Measurements from ENCODE around the gene TOMT. TPM values are rescaled to one million over a fixed set of nuclear protein-coding genes. Genes with fewer than 3 reads are reported as not detected.

The TOMT gene
- total and polyA plus RNA-seq, 2 of the 13 experiments (the other 11 are each of a cell fraction or from before 2014, with no cell fraction given) = not detected

DNA sequence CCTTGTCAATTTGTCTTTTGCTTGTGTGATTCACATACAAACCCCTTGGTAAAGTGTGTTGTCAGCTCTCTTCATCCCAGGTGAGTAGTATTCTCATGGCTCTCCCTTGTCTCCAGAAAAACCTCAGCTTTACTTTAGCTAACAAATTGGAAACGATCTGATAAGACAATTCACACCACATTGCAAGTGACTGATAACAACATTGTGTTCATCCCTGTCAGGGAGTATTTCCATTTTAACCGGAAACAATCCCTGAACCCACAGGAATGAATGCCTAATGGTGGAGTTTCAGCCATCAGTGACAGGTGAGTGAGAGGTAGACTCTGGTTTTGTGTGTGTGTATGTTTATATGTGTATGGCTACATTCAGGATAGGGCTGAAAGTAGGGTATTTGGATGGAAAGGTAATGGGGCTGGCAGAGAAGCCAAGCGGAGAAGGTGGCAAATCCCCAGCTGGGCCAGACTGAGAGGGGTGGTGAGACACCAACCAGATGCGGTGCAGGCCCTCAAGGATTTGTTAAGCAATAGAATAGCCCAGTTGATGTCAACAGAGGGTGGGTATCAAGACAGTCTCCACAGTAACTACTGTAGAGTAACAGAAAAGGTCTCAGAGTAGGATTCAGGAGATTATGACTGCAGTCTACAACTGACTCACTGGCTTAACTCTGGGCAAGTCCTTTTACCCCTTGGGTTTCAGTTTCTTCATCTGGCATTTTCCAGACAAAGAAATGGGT is 17.5 kb upstream of the TOMT start:
- H3K4me2 ChIP-seq (ENCODE audit: low read depth, low read length) = no peak overlapping the region
- 97% methylated on average over 4 of the region's 4 CpGs for WGBS (ENCODE audit: low lambda C conversion rate)
- peaks cover 17% of the 10 kb centered on the region for H3K4me1 ChIP-seq (ENCODE audit: insufficient read depth, low read length)
- H2AFZ ChIP-seq (ENCODE audit: low read length) = no peak overlapping the region
- no TSS peak for BruUV-seq (replicated peaks)
- H3K27me3 ChIP-seq (ENCODE audit: control insufficient read depth in 1 of 2, insufficient read depth in 2 of 2, low read length in 2 of 2) = no peaks in the 10 kb centered on the region
- intact Hi-C loops (cut with micrococcal nuclease; ENCODE audit: unreplicated experiment) (no loop called here), in situ Hi-C loops (cut with HindIII; ENCODE audit: extremely low pct_ligation_motif_present, low pct_unique_long_range_greater_than_20kb) (no loop called here)
- no peaks in the 10 kb centered on the region for H3K79me2 ChIP-seq (ENCODE audit: insufficient read depth, low read length)
- no peak for FAIRE-seq
- ATAC-seq = no peak
- DNase-seq (ENCODE audit: low spot score) = no peak
- TF ChIP-seq ZNF772 (CRISPR knock-in tag; IDR thresholded peaks at IDR 0.05) = no peak
- TF ChIP-seq, protein P1, sequence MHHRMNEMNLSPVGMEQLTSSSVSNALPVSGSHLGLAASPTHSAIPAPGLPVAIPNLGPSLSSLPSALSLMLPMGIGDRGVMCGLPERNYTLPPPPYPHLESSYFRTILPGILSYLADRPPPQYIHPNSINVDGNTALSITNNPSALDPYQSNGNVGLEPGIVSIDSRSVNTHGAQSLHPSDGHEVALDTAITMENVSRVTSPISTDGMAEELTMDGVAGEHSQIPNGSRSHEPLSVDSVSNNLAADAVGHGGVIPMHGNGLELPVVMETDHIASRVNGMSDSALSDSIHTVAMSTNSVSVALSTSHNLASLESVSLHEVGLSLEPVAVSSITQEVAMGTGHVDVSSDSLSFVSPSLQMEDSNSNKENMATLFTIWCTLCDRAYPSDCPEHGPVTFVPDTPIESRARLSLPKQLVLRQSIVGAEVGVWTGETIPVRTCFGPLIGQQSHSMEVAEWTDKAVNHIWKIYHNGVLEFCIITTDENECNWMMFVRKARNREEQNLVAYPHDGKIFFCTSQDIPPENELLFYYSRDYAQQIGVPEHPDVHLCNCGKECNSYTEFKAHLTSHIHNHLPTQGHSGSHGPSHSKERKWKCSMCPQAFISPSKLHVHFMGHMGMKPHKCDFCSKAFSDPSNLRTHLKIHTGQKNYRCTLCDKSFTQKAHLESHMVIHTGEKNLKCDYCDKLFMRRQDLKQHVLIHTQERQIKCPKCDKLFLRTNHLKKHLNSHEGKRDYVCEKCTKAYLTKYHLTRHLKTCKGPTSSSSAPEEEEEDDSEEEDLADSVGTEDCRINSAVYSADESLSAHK (CRISPR knock-in tag; IDR thresholded peaks at IDR 0.05; ENCODE audit: borderline replicate concordance) = no peak
- TF ChIP-seq MAF1 (CRISPR knock-in tag; IDR thresholded peaks at IDR 0.05; ENCODE audit: borderline replicate concordance) = no peak
- no peak for TF ChIP-seq IKZF1 (IDR thresholded peaks at IDR 0.05)
- no peak for TF ChIP-seq EZH2 (conservative IDR thresholded peaks at IDR 0.05; ENCODE audit: low read depth, low read length)
- H3K27ac ChIP-seq (ENCODE audit: extremely low read length, insufficient read depth, low read length) = no peak overlapping the region
- H3K9ac ChIP-seq (ENCODE audit: insufficient read depth, low read depth, low read length) = no peak overlapping the region
- CTCF ChIA-PET (ENCODE audit: low intra/inter-chr PET ratio, low total read pairs) = interaction anchor here (4.7 kb wide), 1 partner anchor 63 kb away, joined by 67 read pairs; no protein-coding TSS in a partner anchor
- no peak overlapping the region for H3K4me3 ChIP-seq (replicated peaks in 1 of 3; ENCODE audit: insufficient read depth in 1 of 3, low read depth in 2 of 3, low read length in 3 of 3)
- no peaks in the 10 kb centered on the region for H3K9me3 ChIP-seq (ENCODE audit: low read length)
- POLR2A ChIA-PET = no interaction called here
- H4K20me1 ChIP-seq (ENCODE audit: insufficient read depth, low read length) = no peaks in the 10 kb centered on the region
- H3K36me3 ChIP-seq (replicated peaks in 1 of 2; ENCODE audit: control insufficient read depth in 1 of 2, insufficient read depth in 2 of 2, low read length in 2 of 2) = peaks cover 2 to 6% of the 10 kb centered on the region in 2 experiments; a peak in 2 of 5 replicates

All from HepG2 (cell line).